Calu3 (cell line): ENCODE results near the gene CDH11. TPM values are rescaled to one million over a fixed set of nuclear protein-coding genes. Genes with fewer than 3 reads are reported as not detected.

Source experiments
- BruUV-seq: library from RNA; stranded (reverse); fragments of 400-500 nt; replicated peaks from 2 replicates; lab custom pipeline; 2021; lab: Mats Ljungman, UMichigan
- CTCF ChIA-PET: fragments of 300-600 bp; sonication (Branson Sonifier 250); formaldehyde crosslinking; loops from one replicate; lab custom pipeline; 2022; ENCODE audit warnings: antibody characterized with exemption; lab: Charles Lee
- DNase-seq: peaks from one replicate; pipeline ENCODE4 v3.0.0; 2022
- H3K27ac Mint-ChIP-seq: one replicate; pipeline ENCODE4 v1.8.0; 2022; ENCODE audit warnings: mixed read lengths; ENCODE audit not compliant: unreplicated experiment
- H3K27me3 Mint-ChIP-seq: one replicate; pipeline ENCODE4 v1.8.0; 2022; ENCODE audit warnings: mixed read lengths; ENCODE audit not compliant: unreplicated experiment
- H3K36me3 Mint-ChIP-seq: one replicate; pipeline ENCODE4 v1.8.0; 2022; ENCODE audit warnings: mild to moderate bottlenecking, moderate library complexity, mixed read lengths; ENCODE audit not compliant: insufficient read depth, unreplicated experiment
- H3K4me1 Mint-ChIP-seq: one replicate; pipeline ENCODE4 v1.8.0; 2022; ENCODE audit warnings: mild to moderate bottlenecking, low read depth, mixed read lengths; ENCODE audit not compliant: unreplicated experiment
- H3K4me3 Mint-ChIP-seq: one replicate; pipeline ENCODE4 v1.8.0; 2022; ENCODE audit warnings: mild to moderate bottlenecking, low read depth, moderate library complexity, mixed read lengths; ENCODE audit not compliant: unreplicated experiment
- H3K9me3 Mint-ChIP-seq: one replicate; pipeline ENCODE4 v1.8.0; 2022; ENCODE audit warnings: low read depth, mixed read lengths; ENCODE audit not compliant: unreplicated experiment
- CTCF ChIP-seq: fragments of 200-600 bp; IDR thresholded peaks from one replicate; pipeline ENCODE4 v1.8.0; 2022; ENCODE audit warnings: antibody characterized with exemption; ENCODE audit not compliant: unreplicated experiment
- intact Hi-C: fragments of 100-400 bp; cut with micrococcal nuclease; formaldehyde crosslinking; loops from one replicate; pipeline ENCODE4 v1.10.0; 2022; ENCODE audit not compliant: unreplicated experiment
- total RNA-seq: library from RNA; stranded (reverse); gene quantifications from 2 replicates; pipeline ENCODE4 v1.2.3, GENCODE V29; 2022

The CDH11 gene
- total RNA-seq, 1 experiment from 2014 or later, result not detected

DNA sequence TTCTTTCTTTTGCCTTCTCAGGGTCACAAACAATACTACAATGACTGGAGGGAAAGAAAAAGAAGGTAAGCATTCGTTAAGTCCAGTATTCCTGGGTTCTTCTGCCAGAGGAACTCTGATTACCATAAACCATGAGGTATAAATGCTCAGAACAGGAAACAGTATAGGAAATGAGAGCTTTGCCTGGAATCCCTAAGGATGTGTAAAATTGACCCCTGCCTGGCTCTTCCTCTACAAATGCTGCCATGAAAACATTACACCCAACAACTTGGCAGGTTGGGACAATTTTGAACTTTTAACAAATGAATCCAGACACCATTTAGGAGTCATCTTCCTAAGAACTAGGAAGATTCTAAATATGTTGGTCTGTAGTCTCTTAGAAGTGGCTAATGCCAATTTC lies 173.8 kb downstream of the CDH11 start:
- Mint-ChIP-seq H3K4me3 (no peak overlapping the region), H3K36me3 (no peaks in the 10 kb centered on the region), H3K9me3 (peaks cover 16% of the 10 kb centered on the region), H3K27ac (no peak overlapping the region), H3K27me3 (no peaks in the 10 kb centered on the region), H3K4me1 (no peaks in the 10 kb centered on the region)
- intact Hi-C loops, result no loop called here
- DNase-seq, result no peak
- no peak for TF ChIP-seq CTCF
- CTCF ChIA-PET, result no interaction called here
- no TSS peak for BruUV-seq

DNA sequence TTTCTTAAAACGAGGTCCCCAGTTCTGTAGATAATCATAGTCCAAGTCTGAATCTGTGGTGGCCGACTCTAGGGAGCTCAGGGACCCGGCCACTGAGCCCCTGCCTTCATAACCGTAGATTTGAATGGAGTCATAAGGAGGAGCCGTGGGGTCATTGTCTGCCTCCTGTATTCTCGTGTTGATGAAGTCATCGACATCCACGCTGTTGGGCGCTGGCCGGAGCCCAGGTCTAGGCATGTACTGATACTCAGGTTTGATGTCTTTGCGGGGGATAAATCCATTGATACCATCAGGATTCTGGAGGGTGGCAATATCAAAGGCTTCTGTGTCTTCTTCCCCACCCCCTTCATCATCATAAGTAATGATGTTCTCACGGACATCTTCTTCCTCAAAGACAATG lies 174.2 kb downstream of the CDH11 start:
- CTCF ChIA-PET, result no interaction called here
- no peak for TF ChIP-seq CTCF
- DNase-seq, result no peak
- Mint-ChIP-seq H3K4me3 (no peak overlapping the region), H3K4me1 (no peaks in the 10 kb centered on the region), H3K9me3 (peaks cover 16% of the 10 kb centered on the region), H3K27ac (no peak overlapping the region), H3K36me3 (no peaks in the 10 kb centered on the region), H3K27me3 (no peaks in the 10 kb centered on the region)
- intact Hi-C loops, result no loop called here
- BruUV-seq, result no TSS peak

- DNase-seq, result no peak
- no TSS peak for BruUV-seq
Measured at GRCh38 chr16:64933885-64934284, 188.0 kb downstream of the CDH11 start.

DNA sequence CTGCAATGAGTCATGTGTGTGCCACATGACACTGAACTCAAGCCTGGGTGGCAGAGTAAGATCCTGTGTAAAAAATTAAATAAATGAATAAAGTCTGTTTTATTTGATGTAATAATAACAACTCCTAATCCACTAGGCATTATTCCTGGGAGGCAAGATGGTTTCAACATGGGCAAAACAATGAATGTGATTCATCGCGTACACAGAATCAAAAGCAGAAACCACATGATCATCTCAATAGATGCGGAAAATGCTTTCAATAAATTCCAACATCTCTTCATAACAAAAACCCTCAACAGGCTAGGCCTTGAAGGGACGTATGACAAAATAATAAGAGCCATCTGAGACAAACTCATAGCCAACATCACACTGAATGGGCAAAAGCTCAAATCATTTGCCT lies 195.4 kb downstream of the CDH11 start:
- Mint-ChIP-seq H3K27me3 (no peaks in the 10 kb centered on the region), H3K4me1 (no peaks in the 10 kb centered on the region), H3K9me3 (peaks cover 15% of the 10 kb centered on the region), H3K27ac (no peak overlapping the region), H3K36me3 (no peaks in the 10 kb centered on the region), H3K4me3 (no peak overlapping the region)
- no TSS peak for BruUV-seq
- no peak for TF ChIP-seq CTCF
- no peak for DNase-seq
- CTCF ChIA-PET, result no interaction called here
- intact Hi-C loops, result no loop called here

More at GRCh38 chr16:64933885-64934284, 188.0 kb downstream of the CDH11 start:
- no peaks in the 10 kb centered on the region for H3K27me3 Mint-ChIP-seq
- TF ChIP-seq CTCF, result no peak
- no peak overlapping the region for H3K27ac Mint-ChIP-seq
- peaks cover 18% of the 10 kb centered on the region for H3K9me3 Mint-ChIP-seq
- intact Hi-C loops, result no loop called here
- CTCF ChIA-PET, result no interaction called here
- H3K4me3 Mint-ChIP-seq, result no peak overlapping the region
- no peaks in the 10 kb centered on the region for H3K4me1 Mint-ChIP-seq
- no peaks in the 10 kb centered on the region for H3K36me3 Mint-ChIP-seq
